Iris pigment epithelial cell (primary cell): ENCODE measurements around the gene PHF20.
"Not testable (repeated sequence)": the region's sequence is repeated elsewhere in the genome, so short reads cannot be mapped to it uniquely, and the experiment has no call there.

Experiments
- DNase-seq: peaks from one replicate; pipeline ENCODE4 v3.0.0-alpha.2; 2011; ENCODE audit warnings: low read depth

Gene PHF20

DNA sequence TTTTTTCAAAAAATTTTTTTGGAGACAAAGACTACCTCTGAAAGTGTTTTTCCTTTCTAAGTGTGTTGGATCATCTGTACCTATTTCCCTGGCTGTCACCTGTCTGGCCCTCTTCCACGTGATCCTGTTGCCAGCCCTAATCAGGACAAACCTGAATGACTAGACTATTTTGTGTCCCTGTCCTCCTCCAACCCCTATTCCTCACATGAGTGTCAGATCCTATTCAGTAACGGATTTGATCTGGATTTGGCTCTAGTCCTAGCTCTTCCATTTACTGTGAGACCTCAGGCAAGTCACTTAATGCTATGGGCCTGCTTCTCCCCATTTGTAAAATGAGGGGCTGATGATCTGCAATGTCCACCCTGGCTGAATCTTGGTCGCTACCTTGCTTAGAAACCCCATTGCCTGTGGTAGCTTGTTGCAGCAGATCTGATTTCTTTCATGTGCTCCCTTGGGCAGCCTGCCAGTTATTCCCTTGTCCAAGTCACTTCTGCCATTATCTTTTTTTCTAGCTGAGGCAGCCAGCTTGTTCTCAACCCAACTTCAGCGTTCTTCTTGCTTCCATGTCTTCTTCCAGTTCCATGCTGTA, 4.8 kb downstream of the PHF20 start:
- DNase-seq = peak; percentile 41

DNA sequence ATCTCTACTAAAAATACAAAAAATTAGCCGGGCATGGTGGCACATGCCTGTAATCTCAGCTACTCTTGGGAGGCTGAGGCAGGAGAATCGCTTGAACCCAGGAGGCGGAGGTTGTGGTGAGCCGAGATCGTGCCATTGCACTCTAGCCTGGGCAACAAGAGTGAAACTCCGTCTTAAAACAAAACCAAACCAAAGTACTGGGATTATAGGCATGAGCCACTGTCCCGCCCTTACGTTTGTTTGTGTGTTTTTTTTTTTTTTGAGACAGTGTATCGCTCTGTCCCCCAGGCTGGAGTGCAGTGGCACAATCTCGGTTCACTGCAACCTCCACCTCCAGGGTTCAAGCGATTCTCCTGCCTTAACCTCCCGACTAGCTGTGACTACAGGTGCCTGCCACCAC, 12.0 kb downstream of the PHF20 start:
- not testable (repeated sequence) for DNase-seq

GRCh38 chr20:35785541-35785940, 13.7 kb downstream of the PHF20 start:
- not testable (repeated sequence) for DNase-seq

DNA sequence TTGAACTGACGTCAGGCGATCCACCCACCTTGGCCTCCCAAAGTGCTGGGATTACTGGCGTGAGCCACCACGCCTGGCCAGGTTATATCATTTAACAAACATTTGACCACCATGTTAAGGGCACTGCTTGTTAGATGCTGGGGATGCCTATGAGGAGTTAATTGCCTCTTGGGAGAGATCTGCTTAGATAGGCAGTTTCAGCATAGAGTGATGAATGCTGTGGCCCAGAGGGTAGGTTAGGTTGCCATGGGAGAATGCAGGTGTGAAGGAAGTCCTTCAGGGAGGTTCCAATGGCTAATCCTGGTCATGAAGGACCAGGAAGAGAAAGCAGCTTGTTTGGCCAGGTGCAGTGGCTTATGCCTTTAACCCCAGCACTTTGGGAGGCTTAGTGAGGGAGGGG, 17.0 kb downstream of the PHF20 start:
- DNase-seq = no peak

DNA sequence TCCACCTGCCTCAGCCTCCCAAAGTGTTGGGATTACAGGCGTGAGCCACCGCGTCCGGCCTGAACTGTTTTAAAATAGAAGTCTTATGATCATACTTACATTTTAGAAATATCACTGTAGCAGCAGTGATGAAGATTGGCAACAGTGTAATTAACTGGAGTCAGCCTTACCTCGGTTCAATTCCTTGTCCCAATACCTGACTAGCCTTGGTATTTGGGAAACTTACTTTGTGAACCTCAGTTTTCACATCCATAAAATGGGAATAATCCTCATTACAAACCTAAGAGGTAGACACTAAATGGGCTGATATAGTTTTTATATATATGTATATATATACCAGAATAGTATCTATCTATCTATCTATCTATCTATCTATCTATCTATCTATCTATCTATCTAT, 19.3 kb downstream of the PHF20 start:
- no peak for DNase-seq

DNA sequence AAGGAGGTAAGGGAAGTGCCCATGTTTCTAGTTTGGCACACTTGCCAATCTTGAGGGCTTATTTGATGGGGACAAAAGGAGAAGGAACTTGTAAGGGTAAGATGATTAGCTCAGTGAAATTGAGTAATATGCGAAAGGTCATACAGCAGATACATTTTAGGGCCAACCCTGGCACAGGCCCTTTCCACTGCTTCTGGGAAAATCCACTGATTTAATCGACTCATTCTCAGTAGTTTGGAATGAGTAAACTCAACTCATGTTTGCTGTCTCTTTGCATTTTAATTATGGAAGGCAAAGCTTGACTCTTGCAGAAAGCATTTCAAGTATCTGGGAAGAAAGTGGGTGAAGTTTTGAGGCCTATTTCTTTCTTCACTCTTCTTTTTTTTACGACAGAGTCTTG, 20.0 kb downstream of the PHF20 start:
- DNase-seq = peak; percentile 78

- DNase-seq = no peak
These were observed 20.9 kb downstream of the PHF20 start for GRCh38 chr20:35792740-35793139.

GRCh38 chr20:35796571-35796970, 24.8 kb downstream of the PHF20 start:
- peak; percentile 27 for DNase-seq

DNA sequence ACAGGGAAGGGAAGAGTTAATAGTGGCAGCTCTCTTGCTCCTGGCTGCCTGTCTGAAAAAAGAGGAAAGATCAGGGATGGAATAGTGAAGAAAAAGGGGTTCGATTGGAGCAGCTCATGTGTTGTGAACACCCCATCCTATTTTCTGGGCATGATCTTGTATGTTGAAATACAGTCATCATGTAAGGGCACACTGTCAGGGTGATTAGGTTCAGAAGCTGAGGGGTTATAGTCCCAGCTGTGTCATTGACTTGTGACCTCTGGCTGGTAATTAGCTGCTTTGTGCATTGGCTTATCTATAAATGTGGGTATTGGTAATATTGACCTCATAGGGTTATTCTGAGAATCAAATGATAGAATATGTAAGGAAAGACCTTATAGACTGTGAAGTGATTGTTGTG, 30.1 kb downstream of the PHF20 start:
- no peak for DNase-seq

GRCh38 chr20:35806075-35806474, 34.3 kb downstream of the PHF20 start:
- no peak for DNase-seq

DNA sequence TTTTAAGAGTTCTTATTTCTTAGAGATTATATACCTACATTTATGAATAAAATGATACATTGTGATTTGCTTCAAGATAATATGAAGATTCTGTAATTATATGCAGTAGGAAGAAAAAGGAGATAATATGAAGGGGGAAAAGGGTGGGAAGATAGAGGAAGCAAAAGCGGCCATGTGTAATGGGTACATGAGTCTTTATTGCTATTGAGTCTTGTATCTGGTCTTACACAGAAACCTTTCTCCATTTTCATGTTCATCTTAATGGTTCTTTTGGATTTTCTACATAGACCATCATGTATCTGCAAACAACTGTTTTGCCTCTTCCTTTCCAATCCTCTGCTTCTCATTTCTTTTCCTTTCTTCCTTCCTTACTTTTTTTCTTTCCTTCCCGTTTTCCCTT, 36.1 kb downstream of the PHF20 start:
- no peak for DNase-seq

DNA sequence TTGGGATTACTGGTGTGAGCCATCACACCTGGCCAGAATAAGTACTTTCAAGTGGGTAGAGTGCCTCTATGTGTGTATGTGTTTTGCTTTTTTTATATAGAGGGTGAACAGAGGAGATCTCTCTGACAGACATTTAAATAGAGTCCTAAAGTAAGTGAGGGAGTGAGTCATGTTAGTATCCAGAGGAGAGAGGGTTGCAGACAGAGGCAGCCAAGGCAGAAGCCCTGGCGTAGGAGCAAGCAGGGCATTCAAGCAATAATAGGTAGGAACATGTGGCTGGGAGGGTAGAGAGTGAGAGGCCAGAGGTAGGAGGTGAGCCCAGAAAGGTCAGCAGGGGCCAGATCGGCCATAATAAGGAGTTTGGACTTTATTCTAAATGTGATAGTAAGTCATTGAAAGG, 48.9 kb downstream of the PHF20 start:
- peak; percentile 69 for DNase-seq

GRCh38 chr20:35821807-35822242, 50.0 kb downstream of the PHF20 start:
- DNase-seq = peak; percentile 87

GRCh38 chr20:35823147-35823546, 51.3 kb downstream of the PHF20 start:
- peak; percentile 61 for DNase-seq

DNA sequence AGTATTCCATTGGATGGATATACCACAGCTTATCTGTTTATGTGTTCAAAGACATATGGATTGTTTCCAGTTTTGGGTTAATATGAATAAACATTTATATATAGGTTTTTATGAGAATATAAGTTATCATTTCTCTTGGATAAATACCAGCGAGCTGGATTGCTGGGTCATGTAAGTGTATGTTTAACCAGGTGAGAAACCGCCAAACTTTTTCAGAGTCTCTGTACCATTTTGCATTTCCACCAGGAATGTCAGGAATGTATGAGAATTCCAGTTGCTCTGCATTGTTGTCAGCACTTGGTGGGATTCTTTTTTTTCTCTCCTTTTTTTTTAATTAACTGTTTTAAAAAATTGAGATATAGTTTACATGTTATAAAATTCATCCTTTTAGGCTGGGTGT, 52.1 kb downstream of the PHF20 start:
- DNase-seq = no peak

- DNase-seq = no peak
These were observed 54.7 kb downstream of the PHF20 start for GRCh38 chr20:35826397-35826998.

GRCh38 chr20:35828434-35828833, 56.6 kb downstream of the PHF20 start:
- peak; percentile 28 for DNase-seq

DNA sequence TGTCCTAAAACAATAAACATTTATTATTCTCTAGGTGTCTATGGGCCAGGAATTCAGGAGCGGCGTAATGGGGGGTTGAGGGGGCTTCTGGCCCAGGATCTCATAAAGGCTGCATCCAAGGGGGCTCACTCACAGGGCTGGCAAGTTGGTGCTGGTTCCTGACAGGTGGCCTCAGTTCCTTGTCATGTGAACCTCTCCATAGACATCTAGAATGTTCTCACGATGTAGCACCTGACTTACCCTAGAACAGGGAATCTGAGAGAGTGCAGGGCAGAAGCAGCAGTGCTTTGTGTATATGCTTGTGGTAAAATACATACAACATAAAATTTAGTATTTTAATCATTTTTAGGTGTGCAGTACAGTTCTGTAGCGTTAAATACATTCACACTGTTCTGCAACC, 57.1 kb downstream of the PHF20 start:
- no peak for DNase-seq

GRCh38 chr20:35830264-35830663, 58.4 kb downstream of the PHF20 start:
- DNase-seq = no peak

GRCh38 chr20:35831029-35831428, 59.2 kb downstream of the PHF20 start:
- DNase-seq = peak; percentile 33

DNA sequence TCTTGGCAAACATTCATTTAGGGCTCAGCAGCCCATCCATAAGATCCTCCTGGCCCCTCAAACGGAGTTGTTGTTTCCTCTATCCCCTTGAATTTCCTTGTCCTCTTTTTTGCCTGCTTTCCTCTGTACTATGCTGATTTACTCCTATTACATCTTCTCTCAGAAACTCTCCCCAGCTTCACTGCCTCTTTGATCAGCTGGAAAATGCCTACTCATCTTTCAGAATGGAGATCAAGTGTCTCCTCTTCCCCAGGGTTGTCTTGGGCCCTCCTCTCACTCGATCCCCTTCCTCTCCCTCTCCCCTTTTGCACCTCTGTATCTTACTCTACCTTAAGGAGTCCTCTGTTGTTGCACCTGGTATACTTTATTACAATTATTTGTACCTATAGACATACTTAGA, 60.2 kb downstream of the PHF20 start:
- no peak for DNase-seq

GRCh38 chr20:35833241-35833640, 61.4 kb downstream of the PHF20 start:
- no peak for DNase-seq

GRCh38 chr20:35837577-35838195, 65.9 kb downstream of the PHF20 start:
- peak; percentile 55 for DNase-seq

- DNase-seq = no peak
These were observed 66.4 kb downstream of the PHF20 start for GRCh38 chr20:35838205-35838604.
